Neuronal stem cell (in vitro differentiated cells): ENCODE results near the gene ADRA2B.
A peak's percentile ranks its signal among the peaks of the same experiment; 100 is the strongest.

Experiments
- DNase-seq: peaks from one replicate; pipeline ENCODE4 v3.0.0-alpha.2; 2013; ENCODE audit warnings: low spot score
- H2AFZ ChIP-seq: one replicate; pipeline ENCODE4 v1.6.1; 2013; ENCODE audit warnings: mild to moderate bottlenecking, low read length, inconsistent platforms
- H2AK5ac ChIP-seq: 2 replicates; pipeline ENCODE4 v1.6.1; 2013; ENCODE audit warnings: low read depth, mild to moderate bottlenecking, inconsistent platforms, low read length, moderate library complexity, mixed read lengths
- H2BK120ac ChIP-seq: 2 replicates; pipeline ENCODE4 v1.6.1; 2013; ENCODE audit warnings: low read depth, mild to moderate bottlenecking, inconsistent platforms, low read length, moderate library complexity, mixed read lengths
- H2BK12ac ChIP-seq: one replicate; pipeline ENCODE4 v1.6.1; 2013; ENCODE audit warnings: low read length, inconsistent platforms
- H2BK15ac ChIP-seq: 2 replicates; pipeline ENCODE4 v1.6.1; 2013; ENCODE audit warnings: mild to moderate bottlenecking, low read length, inconsistent platforms, mixed read lengths
- H2BK5ac ChIP-seq: one replicate; pipeline ENCODE4 v1.6.1; 2013; ENCODE audit warnings: inconsistent platforms, mild to moderate bottlenecking, low read length, moderate library complexity
- H3K14ac ChIP-seq: one replicate; pipeline ENCODE4 v1.6.1; 2013; ENCODE audit warnings: low read length, inconsistent platforms
- H3K18ac ChIP-seq: 2 replicates; pipeline ENCODE4 v1.6.1; 2013; ENCODE audit warnings: low read length, inconsistent platforms
- H3K23ac ChIP-seq: 2 replicates; pipeline ENCODE4 v1.6.1; 2013; ENCODE audit warnings: low read depth, mild to moderate bottlenecking, mixed read lengths, low read length, inconsistent platforms; ENCODE audit not compliant: poor library complexity
- H3K27ac ChIP-seq: replicated peaks from 3 replicates; pipeline ENCODE4 v1.5.1; 2013; ENCODE audit warnings: low read length, inconsistent platforms
- H3K27me3 ChIP-seq, 3 experiments: 2 replicates each; pipeline ENCODE4 v1.6.1; 2013; ENCODE audit warnings: low read length in 3 of 3, mild to moderate bottlenecking in 2 of 3, inconsistent platforms in 1 of 3, low read depth in 1 of 3, mixed read lengths in 1 of 3, moderate library complexity in 1 of 3; ENCODE audit not compliant: control insufficient read depth in 3 of 3, insufficient read depth in 3 of 3
- H3K36me3 ChIP-seq, 2 donors: replicated peaks in 1 of 2; 2 replicates each; pipeline ENCODE4 v1.6.1; 2013; ENCODE audit warnings: low read length in 2 of 2; ENCODE audit not compliant: control insufficient read depth in 2 of 2, insufficient read depth in 2 of 2
- H3K4ac ChIP-seq: 2 replicates; pipeline ENCODE4 v1.6.1; 2013; ENCODE audit warnings: inconsistent platforms, mild to moderate bottlenecking, low read length, moderate library complexity
- H3K4me1 ChIP-seq, 2 donors: 1 replicate in 1 of 2; 2 replicates in 1 of 2; pipeline ENCODE4 v1.6.1; 2013; ENCODE audit warnings: low read length in 2 of 2, low read depth in 1 of 2; ENCODE audit not compliant: control insufficient read depth in 2 of 2, insufficient read depth in 1 of 2
- H3K4me2 ChIP-seq: one replicate; pipeline ENCODE4 v1.6.1; 2013; ENCODE audit warnings: mild to moderate bottlenecking, low read length, inconsistent platforms; ENCODE audit not compliant: insufficient read depth, poor library complexity, severe bottlenecking
- H3K4me3 ChIP-seq, 2 donors: 2 replicates each; pipeline ENCODE4 v1.5.1; 2013; ENCODE audit warnings: low read length in 2 of 2, mild to moderate bottlenecking in 2 of 2, inconsistent platforms in 1 of 2, moderate library complexity in 1 of 2
- H3K79me1 ChIP-seq: one replicate; pipeline ENCODE4 v1.6.1; 2013; ENCODE audit warnings: low read depth, mild to moderate bottlenecking, inconsistent platforms, low read length, moderate library complexity
- H3K9ac ChIP-seq: one replicate; pipeline ENCODE4 v1.6.1; 2013; ENCODE audit warnings: mild to moderate bottlenecking, low read depth, low read length, inconsistent platforms; ENCODE audit not compliant: poor library complexity
- H3K9me3 ChIP-seq, 2 donors: replicated peaks in 1 of 2; 2 replicates each; pipeline versions ENCODE3 to v1.6.1; 2013; ENCODE audit warnings: low read length in 2 of 2, mild to moderate bottlenecking in 2 of 2, inconsistent platforms in 1 of 2, low read depth in 1 of 2, mixed read lengths in 1 of 2, moderate library complexity in 1 of 2; ENCODE audit not compliant: control insufficient read depth in 2 of 2, insufficient read depth in 1 of 2
- H4K8ac ChIP-seq: one replicate; pipeline ENCODE4 v1.6.1; 2013; ENCODE audit warnings: low read depth, mild to moderate bottlenecking, inconsistent platforms, low read length, moderate library complexity
- H4K91ac ChIP-seq: one replicate; pipeline ENCODE4 v1.6.1; 2013; ENCODE audit warnings: low read length, low read depth, mild to moderate bottlenecking, inconsistent platforms; ENCODE audit not compliant: poor library complexity
- WGBS, 2 donors: extraction: QIAGEN DNeasy Blood & Tissue Kit; methylation state at CpG; one replicate each; pipeline ENCODE4 v1.1.7; 2013; ENCODE audit warnings: missing lambda C conversion rate in 2 of 2, mixed read lengths in 1 of 2; ENCODE audit not compliant: insufficient read length in 2 of 2, insufficient replicate concordance in 1 of 2; ENCODE audit errors: extremely low coverage in 2 of 2; 5-methylcytosine and 5-hydroxymethylcytosine counted together

Gene ADRA2B

GRCh38 chr2:96091141-96091710, 25.1 kb downstream of the ADRA2B start:
- Histone ChIP-seq H3K4me1 (peaks cover 0 to 17% of the 10 kb centered on the region in 2 donors), H3K27me3 (peaks cover 0 to 4% (median 0%) of the 10 kb centered on the region in 3 experiments), H2AK5ac (peak overlapping the region; percentile 29), H2BK5ac (no peak overlapping the region), H3K23ac (no peak overlapping the region), H2AFZ (no peak overlapping the region), H3K4me3 (no peak overlapping the region), H4K8ac (peak overlapping the region; percentile 5), H4K91ac (no peak overlapping the region), H2BK15ac (no peak overlapping the region), H3K79me1 (no peaks in the 10 kb centered on the region), H3K36me3 (no peaks in the 10 kb centered on the region), H3K27ac (no peak overlapping the region), H2BK12ac (no peak overlapping the region), H3K9ac (no peak overlapping the region), H3K14ac (peak overlapping the region; percentile 10), H3K4ac (no peak overlapping the region), H3K9me3 (peaks cover 0 to 3% of the 10 kb centered on the region in 2 donors), H3K4me2 (no peak overlapping the region), H2BK120ac (no peak overlapping the region), H3K18ac (peak overlapping the region; percentile 38)
- no peak for DNase-seq
- no CpG with 5 or more reads among the region's 14 CpGs for whole genome bisulfite sequencing, 2 donors

DNA sequence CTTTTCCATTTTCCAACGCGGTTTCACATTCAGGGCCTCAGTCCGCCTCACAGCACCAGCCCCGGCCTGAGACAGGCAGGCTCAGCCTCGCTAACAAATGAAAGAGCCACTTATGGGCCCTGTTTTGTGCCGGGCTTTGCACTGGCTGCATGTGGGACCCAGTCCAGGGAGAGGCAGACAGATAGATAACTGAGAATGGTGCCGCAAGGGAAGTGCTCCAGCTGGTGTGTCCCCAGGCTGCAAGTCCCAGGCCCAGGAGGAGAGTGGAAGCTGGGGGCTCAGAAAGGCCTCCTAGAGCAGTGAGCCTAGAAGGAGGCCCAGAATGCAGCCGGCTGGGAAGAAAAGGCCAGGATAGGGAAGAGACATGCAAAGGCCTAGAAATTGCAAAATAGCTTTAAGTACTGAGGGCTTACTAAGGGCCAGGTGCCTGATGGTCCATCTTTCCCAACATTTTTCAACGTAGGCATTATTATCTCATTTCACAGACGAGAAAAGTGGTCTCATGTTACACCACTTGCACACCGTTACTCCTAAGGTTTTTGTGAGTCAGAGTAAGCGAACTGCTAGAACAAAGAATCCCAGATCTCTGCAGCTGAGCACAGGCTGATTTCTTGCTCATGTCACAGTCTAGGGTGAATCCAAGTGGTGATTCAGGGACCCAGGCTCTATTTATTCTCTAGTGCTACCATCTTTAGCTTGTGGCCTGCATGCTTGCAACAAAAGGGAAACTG, 26.0 kb downstream of the ADRA2B start:
- H3K4ac ChIP-seq = no peak overlapping the region
- no peak overlapping the region for H3K23ac ChIP-seq
- no peak for DNase-seq
- no peak overlapping the region for H3K14ac ChIP-seq
- H4K8ac ChIP-seq = peak overlapping the region; percentile 96
- H3K4me1 ChIP-seq = peaks cover 0 to 17% of the 10 kb centered on the region in 2 donors
- no peak overlapping the region for H3K27ac ChIP-seq
- no peak overlapping the region for H2BK120ac ChIP-seq
- no peak overlapping the region for H2BK5ac ChIP-seq
- no peak overlapping the region for H2BK12ac ChIP-seq
- no peaks in the 10 kb centered on the region for H3K36me3 ChIP-seq
- peak overlapping the region; percentile 68 for H3K18ac ChIP-seq
- peaks cover 0 to 3% of the 10 kb centered on the region in 2 donors for H3K9me3 ChIP-seq
- WGBS, 2 donors = no CpG with 5 or more reads among the region's 12 CpGs
- peak overlapping the region; percentile 88 for H2BK15ac ChIP-seq
- H3K4me2 ChIP-seq = no peak overlapping the region
- no peak overlapping the region for H3K4me3 ChIP-seq
- peak overlapping the region; percentile 70 for H2AFZ ChIP-seq
- no peak overlapping the region for H4K91ac ChIP-seq
- H3K79me1 ChIP-seq = no peaks in the 10 kb centered on the region
- no peak overlapping the region for H3K9ac ChIP-seq
- peak overlapping the region; percentile 76 for H2AK5ac ChIP-seq
- peaks cover 0 to 4% (median 0%) of the 10 kb centered on the region in 3 experiments for H3K27me3 ChIP-seq

DNA sequence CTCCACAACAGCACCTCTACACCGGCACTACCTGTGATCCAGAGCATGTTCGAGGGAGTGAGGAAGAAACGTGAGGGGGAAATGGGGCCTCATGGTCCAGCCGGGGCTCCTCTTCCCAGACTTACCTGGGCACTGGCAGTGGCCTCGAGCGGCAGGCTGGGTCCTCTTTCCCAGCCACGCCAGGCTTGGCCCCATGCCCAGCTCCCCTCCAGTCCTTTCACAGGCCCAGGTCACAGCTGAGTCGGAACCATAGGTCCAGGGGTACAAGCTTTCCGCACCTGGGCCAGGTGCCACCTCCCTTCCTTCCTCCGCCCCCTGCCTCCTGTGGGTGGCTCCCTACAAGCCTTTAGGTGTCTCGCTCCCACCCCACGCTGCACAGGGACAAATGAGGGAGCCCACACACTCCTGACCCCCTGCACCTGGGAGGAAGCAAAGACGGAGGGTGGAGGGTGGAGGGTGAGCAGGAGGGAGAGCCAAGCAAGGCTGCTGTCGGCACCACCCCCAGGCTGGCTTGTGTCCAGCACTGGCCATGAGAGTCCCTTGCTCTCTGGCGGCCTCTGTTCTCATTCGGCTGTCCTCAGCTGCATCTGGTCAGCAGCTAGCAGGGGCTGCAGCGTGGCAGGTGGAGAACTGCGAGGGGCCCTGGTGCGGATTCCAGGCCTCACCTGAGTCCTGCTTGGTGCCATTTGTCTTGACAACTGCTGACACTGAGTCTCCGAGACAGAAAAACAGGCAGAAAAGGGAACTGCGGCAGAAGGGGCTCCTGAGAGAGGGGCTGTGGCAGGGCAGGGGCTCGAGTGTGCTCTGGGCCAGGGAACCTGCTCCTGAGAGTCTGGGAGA, 26.8 kb downstream of the ADRA2B start:
- H3K36me3 ChIP-seq = no peaks in the 10 kb centered on the region
- no peak for DNase-seq

More for the DNA sequence above, 26.8 kb downstream of the ADRA2B start:
- H2BK15ac ChIP-seq = peak overlapping the region; percentile 88
- no peak overlapping the region for H3K4me2 ChIP-seq
- no peaks in the 10 kb centered on the region for H3K79me1 ChIP-seq
- H3K4ac ChIP-seq = no peak overlapping the region
- H4K91ac ChIP-seq = no peak overlapping the region
- no peak overlapping the region for H3K4me3 ChIP-seq
- H3K23ac ChIP-seq = peak overlapping the region; percentile 49
- H4K8ac ChIP-seq = peak overlapping the region; percentile 96
- peak overlapping the region; percentile 80 for H2BK12ac ChIP-seq
- peak overlapping the region; percentile 68 for H3K18ac ChIP-seq
- no CpG with 5 or more reads among the region's 22 CpGs for WGBS, 2 donors
- peak overlapping the region; percentile 89 for H2BK120ac ChIP-seq
- H2BK5ac ChIP-seq = no peak overlapping the region
- H3K9me3 ChIP-seq = peaks cover 0 to 3% of the 10 kb centered on the region in 2 donors
- peak overlapping the region; percentile 76 for H2AK5ac ChIP-seq
- peak overlapping the region; percentile 70 for H2AFZ ChIP-seq
- H3K27me3 ChIP-seq = peaks cover 0 to 7% (median 0%) of the 10 kb centered on the region in 3 experiments
- H3K9ac ChIP-seq = peak overlapping the region; percentile 61
- no peak overlapping the region for H3K27ac ChIP-seq
- peaks cover 0 to 17% of the 10 kb centered on the region in 2 donors for H3K4me1 ChIP-seq
- peak overlapping the region; percentile 63 for H3K14ac ChIP-seq
